Measurements from ENCODE around the gene PAX8.

Gene PAX8

DNA sequence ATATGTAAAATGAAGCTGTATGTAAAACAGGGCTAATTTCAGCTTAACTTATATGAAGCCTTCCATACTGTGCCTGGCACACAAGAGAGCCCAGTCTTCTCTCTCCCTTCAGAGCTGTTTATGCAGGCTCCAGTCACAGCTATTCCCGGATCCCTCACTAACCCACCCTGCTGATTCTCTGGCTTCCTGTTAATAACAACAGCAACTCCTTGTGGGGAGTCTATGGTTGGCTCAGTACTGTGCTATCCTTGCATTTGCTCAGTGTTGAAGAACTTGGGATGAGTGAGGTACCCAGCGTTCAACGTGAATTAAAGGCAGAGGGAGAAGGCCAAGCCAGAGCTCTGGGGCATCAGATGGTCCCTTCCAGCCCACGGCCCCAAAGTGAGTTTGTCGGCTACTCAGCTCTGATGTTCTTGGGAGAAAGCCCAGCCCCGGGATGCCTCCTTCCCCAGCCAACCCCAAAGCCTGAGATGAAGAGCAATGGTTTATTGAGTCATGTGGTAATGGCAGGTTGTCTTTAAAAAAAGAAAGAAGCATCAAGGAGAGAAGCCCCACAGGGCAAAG lies 61.7 kb downstream of the PAX8 start:
- H3K79me2 ChIP-seq (ENCODE audit: insufficient read depth, low read length): no peaks in the 10 kb centered on the region
- no peaks in the 10 kb centered on the region for H4K20me1 ChIP-seq (ENCODE audit: low read depth, low read length)
- TF ChIP-seq EZH2phosphoT487 (conservative IDR thresholded peaks at IDR 0.05; ENCODE audit: low read length) (no peak), CTCF (IDR thresholded peaks at IDR 0.05; ENCODE audit: insufficient read depth, low read length, poor library complexity, severe bottlenecking) (no peak)
- H3K27me3 ChIP-seq (ENCODE audit: low read length): no peaks in the 10 kb centered on the region
- H3K9ac ChIP-seq (ENCODE audit: low read length): no peak overlapping the region
- no peak overlapping the region for H3K4me2 ChIP-seq (ENCODE audit: low read depth, low read length, poor library complexity, severe bottlenecking)
- H3K4me3 ChIP-seq (ENCODE audit: insufficient read depth, low read length, poor library complexity, severe bottlenecking): no peak overlapping the region
- no peaks in the 10 kb centered on the region for H3K9me3 ChIP-seq (ENCODE audit: insufficient read depth, low read length)
- no peaks in the 10 kb centered on the region for H3K36me3 ChIP-seq (ENCODE audit: low read length)
- H3K27ac ChIP-seq (ENCODE audit: low read depth, low read length): no peak overlapping the region
- no peaks in the 10 kb centered on the region for H3F3A ChIP-seq (ENCODE audit: insufficient read depth)
- H2AFZ ChIP-seq (ENCODE audit: low read depth, low read length, severe bottlenecking): no peak overlapping the region
- no peaks in the 10 kb centered on the region for H3K9me2 ChIP-seq (replicated peaks; ENCODE audit: insufficient read depth, low read length)

GRCh38 chr2:113216321-113216720 lies 62.4 kb downstream of the PAX8 start:
- H3K79me2 ChIP-seq (ENCODE audit: insufficient read depth, low read length): no peaks in the 10 kb centered on the region
- no peak for TF ChIP-seq CTCF (IDR thresholded peaks at IDR 0.05; ENCODE audit: insufficient read depth, low read length, poor library complexity, severe bottlenecking)
- TF ChIP-seq EZH2phosphoT487 (conservative IDR thresholded peaks at IDR 0.05; ENCODE audit: low read length): no peak

GRCh38 chr2:113215056-113215455 lies 63.7 kb downstream of the PAX8 start:
- Histone ChIP-seq H3K9ac (ENCODE audit: low read length) (no peak overlapping the region), H4K20me1 (ENCODE audit: low read depth, low read length) (no peaks in the 10 kb centered on the region), H3K27me3 (ENCODE audit: low read length) (no peaks in the 10 kb centered on the region), H3F3A (ENCODE audit: insufficient read depth) (no peaks in the 10 kb centered on the region), H3K4me3 (ENCODE audit: insufficient read depth, low read length, poor library complexity, severe bottlenecking) (no peak overlapping the region), H3K79me2 (ENCODE audit: insufficient read depth, low read length) (no peaks in the 10 kb centered on the region), H3K4me2 (ENCODE audit: low read depth, low read length, poor library complexity, severe bottlenecking) (no peak overlapping the region), H2AFZ (ENCODE audit: low read depth, low read length, severe bottlenecking) (no peak overlapping the region), H3K9me2 (replicated peaks; ENCODE audit: insufficient read depth, low read length) (no peaks in the 10 kb centered on the region), H3K9me3 (ENCODE audit: insufficient read depth, low read length) (no peaks in the 10 kb centered on the region), H3K27ac (ENCODE audit: low read depth, low read length) (no peak overlapping the region), H3K36me3 (ENCODE audit: low read length) (no peaks in the 10 kb centered on the region)
- no peak for TF ChIP-seq CTCF (IDR thresholded peaks at IDR 0.05; ENCODE audit: insufficient read depth, low read length, poor library complexity, severe bottlenecking)
- TF ChIP-seq EZH2phosphoT487 (conservative IDR thresholded peaks at IDR 0.05; ENCODE audit: low read length): no peak

More at GRCh38 chr2:113216321-113216720, 62.4 kb downstream of the PAX8 start:
- no peaks in the 10 kb centered on the region for H3K9me3 ChIP-seq (ENCODE audit: insufficient read depth, low read length)
- no peak overlapping the region for H2AFZ ChIP-seq (ENCODE audit: low read depth, low read length, severe bottlenecking)
- no peak overlapping the region for H3K4me3 ChIP-seq (ENCODE audit: insufficient read depth, low read length, poor library complexity, severe bottlenecking)
- no peaks in the 10 kb centered on the region for H3K27me3 ChIP-seq (ENCODE audit: low read length)
- no peak overlapping the region for H3K27ac ChIP-seq (ENCODE audit: low read depth, low read length)
- H3F3A ChIP-seq (ENCODE audit: insufficient read depth): no peaks in the 10 kb centered on the region
- H3K36me3 ChIP-seq (ENCODE audit: low read length): no peaks in the 10 kb centered on the region
- H3K4me2 ChIP-seq (ENCODE audit: low read depth, low read length, poor library complexity, severe bottlenecking): no peak overlapping the region
- no peak overlapping the region for H3K9ac ChIP-seq (ENCODE audit: low read length)
- no peaks in the 10 kb centered on the region for H4K20me1 ChIP-seq (ENCODE audit: low read depth, low read length)
- H3K9me2 ChIP-seq (replicated peaks; ENCODE audit: insufficient read depth, low read length): no peaks in the 10 kb centered on the region
